Measurements from ENCODE around the gene SMU1.

- no peak for TF ChIP-seq L3MBTL2 (conservative IDR thresholded peaks at IDR 0.05)
- no peak for TF ChIP-seq ARNT (IDR thresholded peaks at IDR 0.05)
- TF ChIP-seq TARDBP (IDR thresholded peaks at IDR 0.05), result no peak
- TF ChIP-seq SP1 (IDR thresholded peaks at IDR 0.05), result no peak
- TF ChIP-seq ELF4 (IDR thresholded peaks at IDR 0.05), result no peak
- TF ChIP-seq FOXA1 (IDR thresholded peaks at IDR 0.05), result no peak
- no peak for TF ChIP-seq BHLHE40 (IDR thresholded peaks at IDR 0.05; ENCODE audit: borderline replicate concordance)
Observed at GRCh38 chr9:33022755-33023154, 53.7 kb downstream of the SMU1 start.

All from HEK293T (cell line).